Measurements from ENCODE around the gene SP3. TPM values are rescaled to one million over a fixed set of nuclear protein-coding genes. Genes with fewer than 3 reads are reported as not detected.
A peak's percentile ranks its signal among the peaks of the same experiment; 100 is the strongest.

Gene SP3
- total RNA-seq, 1 donor, result 113 TPM

- peaks cover 46% of the 10 kb centered on the region for H3K4me1 ChIP-seq (ENCODE audit: insufficient read depth, low read length)
- no peak overlapping the region for H3K4me2 ChIP-seq (ENCODE audit: insufficient read depth, low read length)
- no peak overlapping the region for H2AFZ ChIP-seq (ENCODE audit: low read length)
- H3K9me3 ChIP-seq (ENCODE audit: low read depth, low read length), result no peaks in the 10 kb centered on the region
- H3K36me3 ChIP-seq (ENCODE audit: insufficient read depth, low read length), result no peaks in the 10 kb centered on the region
- H3K79me2 ChIP-seq (ENCODE audit: insufficient read depth, low read length), result no peaks in the 10 kb centered on the region
- H3K27ac ChIP-seq (ENCODE audit: low read depth, low read length), result no peak overlapping the region
- no peak for DNase-seq (ENCODE audit: insufficient read length, low spot score, missing footprints)
- H4K20me1 ChIP-seq (ENCODE audit: insufficient read depth, low read length), result no peaks in the 10 kb centered on the region
- H3K4me3 ChIP-seq (ENCODE audit: insufficient read depth, low read length), result no peak overlapping the region
- TF ChIP-seq CTCF (IDR thresholded peaks at IDR 0.05; ENCODE audit: extremely low read depth, low read depth, low read length), result no peak
- no peaks in the 10 kb centered on the region for H3K27me3 ChIP-seq (ENCODE audit: insufficient read depth, low read length)
Measured at GRCh38 chr2:174008720-174009119, 43.5 kb upstream of the SP3 start.

GRCh38 chr2:174007010-174007409 lies 41.8 kb upstream of the SP3 start:
- Histone ChIP-seq H3K9me3 (ENCODE audit: low read depth, low read length) (no peaks in the 10 kb centered on the region), H2AFZ (ENCODE audit: low read length) (no peak overlapping the region), H3K4me2 (ENCODE audit: insufficient read depth, low read length) (no peak overlapping the region), H3K27ac (ENCODE audit: low read depth, low read length) (no peak overlapping the region), H4K20me1 (ENCODE audit: insufficient read depth, low read length) (no peaks in the 10 kb centered on the region), H3K27me3 (ENCODE audit: insufficient read depth, low read length) (no peaks in the 10 kb centered on the region), H3K36me3 (ENCODE audit: insufficient read depth, low read length) (no peaks in the 10 kb centered on the region), H3K79me2 (ENCODE audit: insufficient read depth, low read length) (no peaks in the 10 kb centered on the region), H3K4me1 (ENCODE audit: insufficient read depth, low read length) (peaks cover 31% of the 10 kb centered on the region), H3K4me3 (ENCODE audit: insufficient read depth, low read length) (no peak overlapping the region)
- DNase-seq (ENCODE audit: insufficient read length, low spot score, missing footprints), result no peak
- no peak for TF ChIP-seq CTCF (IDR thresholded peaks at IDR 0.05; ENCODE audit: extremely low read depth, low read depth, low read length)

GRCh38 chr2:174005801-174006419 lies 40.7 kb upstream of the SP3 start:
- DNase-seq (ENCODE audit: insufficient read length, low spot score, missing footprints), result no peak
- H3K36me3 ChIP-seq (ENCODE audit: insufficient read depth, low read length), result no peaks in the 10 kb centered on the region
- no peak for TF ChIP-seq CTCF (IDR thresholded peaks at IDR 0.05; ENCODE audit: extremely low read depth, low read depth, low read length)
- H3K4me3 ChIP-seq (ENCODE audit: insufficient read depth, low read length), result no peak overlapping the region
- H3K27ac ChIP-seq (ENCODE audit: low read depth, low read length), result no peak overlapping the region
- no peak overlapping the region for H3K4me2 ChIP-seq (ENCODE audit: insufficient read depth, low read length)
- no peaks in the 10 kb centered on the region for H3K27me3 ChIP-seq (ENCODE audit: insufficient read depth, low read length)
- H3K79me2 ChIP-seq (ENCODE audit: insufficient read depth, low read length), result no peaks in the 10 kb centered on the region
- H4K20me1 ChIP-seq (ENCODE audit: insufficient read depth, low read length), result no peaks in the 10 kb centered on the region
- H3K9me3 ChIP-seq (ENCODE audit: low read depth, low read length), result no peaks in the 10 kb centered on the region
- no peak overlapping the region for H2AFZ ChIP-seq (ENCODE audit: low read length)
- H3K4me1 ChIP-seq (ENCODE audit: insufficient read depth, low read length), result peaks cover 31% of the 10 kb centered on the region

GRCh38 chr2:174004905-174005605 lies 39.9 kb upstream of the SP3 start:
- Histone ChIP-seq H4K20me1 (ENCODE audit: insufficient read depth, low read length) (no peaks in the 10 kb centered on the region), H3K36me3 (ENCODE audit: insufficient read depth, low read length) (no peaks in the 10 kb centered on the region), H3K9me3 (ENCODE audit: low read depth, low read length) (no peaks in the 10 kb centered on the region), H2AFZ (ENCODE audit: low read length) (no peak overlapping the region), H3K4me1 (ENCODE audit: insufficient read depth, low read length) (peaks cover 28% of the 10 kb centered on the region), H3K27ac (ENCODE audit: low read depth, low read length) (peak overlapping the region; percentile 49), H3K4me2 (ENCODE audit: insufficient read depth, low read length) (peak overlapping the region; percentile 49), H3K4me3 (ENCODE audit: insufficient read depth, low read length) (no peak overlapping the region), H3K27me3 (ENCODE audit: insufficient read depth, low read length) (no peaks in the 10 kb centered on the region), H3K79me2 (ENCODE audit: insufficient read depth, low read length) (no peaks in the 10 kb centered on the region)
- peak; percentile 80 for DNase-seq (ENCODE audit: insufficient read length, low spot score, missing footprints)
- no peak for TF ChIP-seq CTCF (IDR thresholded peaks at IDR 0.05; ENCODE audit: extremely low read depth, low read depth, low read length)
